GM12875 (cell line): ENCODE measurements around the gene ZNF177.

Source experiments
- H3K4me3 ChIP-seq: one replicate; pipeline ENCODE4 v1.5.1; 2011; ENCODE audit warnings: low read depth, low read length, control low read depth
- TF ChIP-seq, protein P1 (sequence below): IDR thresholded peaks from 2 replicates; pipeline ENCODE4 v1.5.1; 2011; ENCODE audit warnings: low read depth, mild to moderate bottlenecking, control low read depth, inconsistent platforms, low read length, moderate library complexity, borderline replicate concordance; ENCODE audit not compliant: insufficient read depth

Gene ZNF177

DNA sequence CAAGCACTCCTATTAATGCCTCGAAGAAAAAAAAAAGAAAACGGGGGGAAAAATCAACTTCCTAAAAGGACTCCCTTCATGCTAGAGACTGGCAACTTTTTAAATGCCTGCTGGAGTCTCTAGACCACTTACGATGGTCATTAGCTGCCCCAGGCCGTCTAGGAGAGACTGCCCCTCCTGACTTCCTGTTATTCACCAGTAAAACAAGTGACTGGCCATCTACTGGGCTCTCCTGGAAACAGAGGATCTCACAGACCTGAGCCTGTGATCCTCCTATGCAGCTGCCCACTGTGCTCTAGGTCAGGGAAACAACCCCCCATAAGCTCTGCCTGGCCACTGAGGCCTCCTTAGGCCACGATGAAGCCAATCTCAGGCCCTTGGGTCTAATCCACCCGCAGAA is 65.1 kb downstream of the ZNF177 start:
- TF ChIP-seq, protein P1, sequence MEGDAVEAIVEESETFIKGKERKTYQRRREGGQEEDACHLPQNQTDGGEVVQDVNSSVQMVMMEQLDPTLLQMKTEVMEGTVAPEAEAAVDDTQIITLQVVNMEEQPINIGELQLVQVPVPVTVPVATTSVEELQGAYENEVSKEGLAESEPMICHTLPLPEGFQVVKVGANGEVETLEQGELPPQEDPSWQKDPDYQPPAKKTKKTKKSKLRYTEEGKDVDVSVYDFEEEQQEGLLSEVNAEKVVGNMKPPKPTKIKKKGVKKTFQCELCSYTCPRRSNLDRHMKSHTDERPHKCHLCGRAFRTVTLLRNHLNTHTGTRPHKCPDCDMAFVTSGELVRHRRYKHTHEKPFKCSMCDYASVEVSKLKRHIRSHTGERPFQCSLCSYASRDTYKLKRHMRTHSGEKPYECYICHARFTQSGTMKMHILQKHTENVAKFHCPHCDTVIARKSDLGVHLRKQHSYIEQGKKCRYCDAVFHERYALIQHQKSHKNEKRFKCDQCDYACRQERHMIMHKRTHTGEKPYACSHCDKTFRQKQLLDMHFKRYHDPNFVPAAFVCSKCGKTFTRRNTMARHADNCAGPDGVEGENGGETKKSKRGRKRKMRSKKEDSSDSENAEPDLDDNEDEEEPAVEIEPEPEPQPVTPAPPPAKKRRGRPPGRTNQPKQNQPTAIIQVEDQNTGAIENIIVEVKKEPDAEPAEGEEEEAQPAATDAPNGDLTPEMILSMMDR: no peak
- no peak overlapping the region for H3K4me3 ChIP-seq

DNA sequence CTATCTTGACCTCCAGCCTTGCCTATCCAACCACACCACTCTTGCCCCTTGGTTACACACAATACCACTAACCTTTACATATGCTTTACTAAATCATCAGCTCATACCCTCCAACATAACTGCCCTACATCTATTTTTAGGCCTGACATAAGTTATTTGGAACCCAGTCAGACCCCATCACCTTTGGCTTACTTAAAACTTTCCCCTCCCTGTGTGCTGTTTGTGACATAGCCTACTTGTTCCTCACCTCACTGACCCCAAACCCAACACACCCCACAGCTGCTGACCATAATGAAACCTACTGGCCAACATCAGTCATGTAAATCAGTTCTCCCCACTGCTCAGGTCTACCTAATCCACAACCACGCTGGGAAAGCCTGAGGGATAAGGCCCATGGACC is 67.6 kb downstream of the ZNF177 start:
- TF ChIP-seq, protein P1: no peak
- H3K4me3 ChIP-seq: no peak overlapping the region

DNA sequence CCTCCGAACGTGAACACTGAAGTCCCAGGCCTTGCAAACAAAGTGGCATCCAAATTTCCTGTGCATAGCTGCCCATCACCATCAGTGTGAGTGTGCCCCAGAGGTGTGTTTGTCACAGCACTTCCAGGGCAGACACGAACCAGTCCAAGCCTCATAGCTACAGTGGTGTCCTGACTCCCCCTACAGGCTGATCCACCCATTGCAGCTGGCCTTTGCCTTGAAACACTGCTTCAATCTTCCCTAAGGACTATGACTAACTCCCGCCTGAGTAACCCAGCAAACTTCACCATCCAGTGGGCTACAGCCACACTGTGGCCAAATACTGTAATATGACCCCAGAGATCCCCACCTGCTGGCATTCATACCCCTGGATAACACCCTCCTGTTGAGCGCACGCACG is 68.7 kb downstream of the ZNF177 start:
- TF ChIP-seq, protein P1: peak; percentile 42; the same call in 1 of the 2 replicates
- no peak overlapping the region for H3K4me3 ChIP-seq
